ENCODE measurements around the gene FBN2. TPM values are rescaled to one million over a fixed set of nuclear protein-coding genes. Genes with fewer than 3 reads are reported as not detected.
"Not testable (repeated sequence)": the region's sequence is repeated elsewhere in the genome, so short reads cannot be mapped to it uniquely, and the experiment has no call there.

Gene FBN2
- total RNA-seq, 1 donor from 2014 or later, result 1,151 TPM

DNA sequence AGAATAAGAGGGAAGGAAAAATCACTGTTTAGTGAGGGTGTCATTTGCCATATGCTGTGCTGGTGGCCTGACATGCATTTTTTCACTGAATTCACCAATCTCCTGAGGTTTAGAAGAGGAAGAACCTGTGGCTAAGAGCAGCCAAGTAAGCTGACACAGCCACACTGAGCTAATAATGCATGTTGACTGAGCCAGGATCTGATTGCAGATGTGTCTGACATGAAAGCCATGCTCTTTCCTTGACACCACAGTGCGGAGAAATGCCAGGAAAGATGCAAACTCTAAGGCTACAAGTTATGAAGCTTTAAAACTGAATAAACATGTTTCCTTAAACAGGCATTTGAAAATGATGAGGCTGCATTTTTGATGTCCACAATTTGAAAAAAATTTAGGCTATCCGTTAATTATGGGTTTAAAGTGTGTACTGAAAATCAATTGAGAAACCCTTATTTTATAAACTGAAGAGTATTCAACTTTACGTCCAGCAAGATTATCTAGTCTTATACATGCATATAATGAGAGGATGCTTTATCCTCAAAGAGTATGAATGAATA, 208.6 kb downstream of the FBN2 start:
- Mint-ChIP-seq H3K4me1 (ENCODE audit: unreplicated experiment) (no peaks in the 10 kb centered on the region), H3K27ac (ENCODE audit: unreplicated experiment) (no peak overlapping the region), H3K9me3 (ENCODE audit: unreplicated experiment) (no peaks in the 10 kb centered on the region), H3K36me3 (ENCODE audit: unreplicated experiment) (peaks cover 91% of the 10 kb centered on the region), H3K27me3 (ENCODE audit: unreplicated experiment) (no peaks in the 10 kb centered on the region), H3K4me3 (ENCODE audit: unreplicated experiment) (no peak overlapping the region)
- TF ChIP-seq, protein P1, sequence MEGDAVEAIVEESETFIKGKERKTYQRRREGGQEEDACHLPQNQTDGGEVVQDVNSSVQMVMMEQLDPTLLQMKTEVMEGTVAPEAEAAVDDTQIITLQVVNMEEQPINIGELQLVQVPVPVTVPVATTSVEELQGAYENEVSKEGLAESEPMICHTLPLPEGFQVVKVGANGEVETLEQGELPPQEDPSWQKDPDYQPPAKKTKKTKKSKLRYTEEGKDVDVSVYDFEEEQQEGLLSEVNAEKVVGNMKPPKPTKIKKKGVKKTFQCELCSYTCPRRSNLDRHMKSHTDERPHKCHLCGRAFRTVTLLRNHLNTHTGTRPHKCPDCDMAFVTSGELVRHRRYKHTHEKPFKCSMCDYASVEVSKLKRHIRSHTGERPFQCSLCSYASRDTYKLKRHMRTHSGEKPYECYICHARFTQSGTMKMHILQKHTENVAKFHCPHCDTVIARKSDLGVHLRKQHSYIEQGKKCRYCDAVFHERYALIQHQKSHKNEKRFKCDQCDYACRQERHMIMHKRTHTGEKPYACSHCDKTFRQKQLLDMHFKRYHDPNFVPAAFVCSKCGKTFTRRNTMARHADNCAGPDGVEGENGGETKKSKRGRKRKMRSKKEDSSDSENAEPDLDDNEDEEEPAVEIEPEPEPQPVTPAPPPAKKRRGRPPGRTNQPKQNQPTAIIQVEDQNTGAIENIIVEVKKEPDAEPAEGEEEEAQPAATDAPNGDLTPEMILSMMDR (IDR thresholded peaks at IDR 0.05), result no peak
- DNase-seq (ENCODE audit: extremely low spot score, unreplicated experiment), result no peak

DNA sequence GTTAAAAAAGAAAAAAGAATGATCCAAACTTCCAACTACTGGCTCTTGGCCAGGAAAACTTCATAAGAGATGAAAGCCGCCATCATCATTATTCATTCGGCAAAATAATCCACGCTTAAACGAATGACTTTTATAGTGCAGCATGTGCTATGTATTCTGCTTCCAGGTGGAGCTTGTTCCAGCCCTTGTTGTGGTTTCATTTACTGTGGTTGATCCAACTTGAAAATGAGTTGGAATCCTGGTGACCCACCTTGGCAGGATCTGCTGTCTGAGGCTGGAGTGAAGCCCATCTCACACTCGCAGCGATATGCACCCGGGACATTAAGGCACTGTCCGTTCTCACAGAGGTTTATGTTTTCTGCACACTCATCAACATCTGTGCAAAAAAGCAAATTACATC, 209.6 kb downstream of the FBN2 start:
- no peak overlapping the region for H3K4me3 Mint-ChIP-seq (ENCODE audit: unreplicated experiment)
- no peak for DNase-seq (ENCODE audit: extremely low spot score, unreplicated experiment)
- H3K4me1 Mint-ChIP-seq (ENCODE audit: unreplicated experiment), result no peaks in the 10 kb centered on the region
- TF ChIP-seq, protein P1 (IDR thresholded peaks at IDR 0.05), result no peak
- no peak overlapping the region for H3K27ac Mint-ChIP-seq (ENCODE audit: unreplicated experiment)
- H3K27me3 Mint-ChIP-seq (ENCODE audit: unreplicated experiment), result no peaks in the 10 kb centered on the region
- peaks cover 7% of the 10 kb centered on the region for H3K9me3 Mint-ChIP-seq (ENCODE audit: unreplicated experiment)
- H3K36me3 Mint-ChIP-seq (ENCODE audit: unreplicated experiment), result peaks cover 93% of the 10 kb centered on the region

DNA sequence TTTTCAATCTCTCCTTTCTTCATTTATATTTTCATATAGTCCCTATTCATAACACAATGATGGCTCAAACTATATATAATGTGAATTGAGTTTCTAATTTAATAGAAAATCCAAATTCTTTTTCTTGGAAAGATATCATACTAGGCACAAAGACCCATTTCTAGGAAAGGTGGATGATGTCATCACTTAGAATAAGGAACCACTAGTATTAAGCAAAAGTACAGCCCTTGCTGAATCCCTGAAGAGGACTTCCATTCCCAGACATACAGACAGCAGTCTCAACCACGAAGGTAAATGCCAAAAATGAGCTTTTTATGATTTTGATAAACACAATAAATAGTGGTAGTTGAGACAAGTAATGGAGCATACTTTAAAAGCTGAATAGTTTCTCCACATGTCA, 210.0 kb downstream of the FBN2 start:
- H3K27ac Mint-ChIP-seq (ENCODE audit: unreplicated experiment), result peak overlapping the region; percentile 12
- peaks cover 7% of the 10 kb centered on the region for H3K9me3 Mint-ChIP-seq (ENCODE audit: unreplicated experiment)
- H3K36me3 Mint-ChIP-seq (ENCODE audit: unreplicated experiment), result peaks cover 95% of the 10 kb centered on the region
- H3K4me1 Mint-ChIP-seq (ENCODE audit: unreplicated experiment), result no peaks in the 10 kb centered on the region
- H3K4me3 Mint-ChIP-seq (ENCODE audit: unreplicated experiment), result no peak overlapping the region
- no peak for DNase-seq (ENCODE audit: extremely low spot score, unreplicated experiment)
- no peaks in the 10 kb centered on the region for H3K27me3 Mint-ChIP-seq (ENCODE audit: unreplicated experiment)
- TF ChIP-seq, protein P1 (IDR thresholded peaks at IDR 0.05), result no peak

DNA sequence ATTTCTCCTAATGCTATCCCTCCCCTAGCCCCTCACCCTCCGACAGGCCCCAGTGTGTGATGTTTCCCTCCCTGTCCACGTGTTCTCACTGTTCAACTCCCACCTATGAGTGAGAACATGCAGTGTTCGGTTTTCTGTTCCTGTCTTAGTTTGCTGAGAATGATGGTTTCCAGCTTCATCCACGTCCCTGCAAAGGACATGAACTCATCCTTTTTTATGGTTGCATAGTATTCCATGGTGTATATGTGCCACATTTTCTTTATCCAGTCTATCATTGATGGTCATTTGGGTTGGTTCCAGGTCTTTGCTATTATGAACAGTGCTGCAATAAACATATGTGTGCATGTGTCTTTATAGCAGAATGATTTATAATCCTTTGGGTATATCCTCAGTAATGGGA, 216.6 kb downstream of the FBN2 start:
- not testable (repeated sequence) for DNase-seq (ENCODE audit: extremely low spot score, unreplicated experiment); H3K4me1 Mint-ChIP-seq (ENCODE audit: unreplicated experiment); H3K27ac Mint-ChIP-seq (ENCODE audit: unreplicated experiment); H3K4me3 Mint-ChIP-seq (ENCODE audit: unreplicated experiment); H3K27me3 Mint-ChIP-seq (ENCODE audit: unreplicated experiment); H3K9me3 Mint-ChIP-seq (ENCODE audit: unreplicated experiment)
- H3K36me3 Mint-ChIP-seq (ENCODE audit: unreplicated experiment), result peaks cover 72% of the 10 kb centered on the region

DNA sequence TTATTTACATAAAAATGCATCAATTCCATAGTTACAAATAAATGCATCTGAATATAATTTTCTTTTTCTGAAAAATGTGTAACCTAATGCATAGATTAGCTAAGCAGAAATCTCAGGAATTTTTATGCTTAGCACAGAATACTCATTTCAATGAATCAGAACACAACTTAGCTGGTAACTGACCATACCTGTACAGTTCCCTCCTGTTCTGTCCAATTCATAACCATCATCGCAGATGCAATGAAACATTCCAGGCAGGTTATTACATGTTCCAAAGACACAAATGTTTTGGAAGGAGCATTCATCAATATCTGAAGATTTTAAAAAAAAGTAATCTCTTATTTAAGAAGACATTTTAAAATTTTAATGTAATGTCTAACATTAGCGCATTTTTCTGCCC, 219.4 kb downstream of the FBN2 start:
- no peak overlapping the region for H3K27ac Mint-ChIP-seq (ENCODE audit: unreplicated experiment)
- no peaks in the 10 kb centered on the region for H3K4me1 Mint-ChIP-seq (ENCODE audit: unreplicated experiment)
- no peaks in the 10 kb centered on the region for H3K27me3 Mint-ChIP-seq (ENCODE audit: unreplicated experiment)
- peaks cover 67% of the 10 kb centered on the region for H3K36me3 Mint-ChIP-seq (ENCODE audit: unreplicated experiment)
- TF ChIP-seq, protein P1 (IDR thresholded peaks at IDR 0.05), result no peak
- H3K4me3 Mint-ChIP-seq (ENCODE audit: unreplicated experiment), result no peak overlapping the region
- DNase-seq (ENCODE audit: extremely low spot score, unreplicated experiment), result no peak
- H3K9me3 Mint-ChIP-seq (ENCODE audit: unreplicated experiment), result peaks cover under 1% of the 10 kb centered on the region

DNA sequence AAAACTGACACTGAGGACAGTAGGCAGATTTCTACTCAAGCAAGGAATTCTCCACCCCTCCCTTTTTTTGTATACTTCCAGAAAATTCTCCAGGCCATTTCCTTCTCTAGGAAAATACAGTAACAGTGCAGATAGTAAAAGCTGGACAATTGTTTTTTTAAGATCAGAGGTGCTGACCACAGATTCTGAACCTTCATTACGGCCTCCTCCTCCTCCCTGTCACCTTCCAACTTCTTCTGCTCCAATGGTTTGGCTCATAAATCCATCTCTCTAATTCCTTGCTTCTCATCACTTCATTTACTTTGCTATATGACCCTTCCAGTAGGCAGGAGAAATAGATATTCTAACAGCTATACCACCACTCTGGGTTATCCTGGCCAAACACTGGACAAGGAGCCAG, 220.6 kb downstream of the FBN2 start:
- Mint-ChIP-seq H3K27me3 (ENCODE audit: unreplicated experiment) (no peaks in the 10 kb centered on the region), H3K4me3 (ENCODE audit: unreplicated experiment) (no peak overlapping the region)

More for the DNA sequence above, 220.6 kb downstream of the FBN2 start:
- H3K27ac Mint-ChIP-seq (ENCODE audit: unreplicated experiment), result no peak overlapping the region
- H3K9me3 Mint-ChIP-seq (ENCODE audit: unreplicated experiment), result no peaks in the 10 kb centered on the region
- H3K36me3 Mint-ChIP-seq (ENCODE audit: unreplicated experiment), result peaks cover 63% of the 10 kb centered on the region
- H3K4me1 Mint-ChIP-seq (ENCODE audit: unreplicated experiment), result no peaks in the 10 kb centered on the region
- TF ChIP-seq, protein P1 (IDR thresholded peaks at IDR 0.05), result no peak
- DNase-seq (ENCODE audit: extremely low spot score, unreplicated experiment), result no peak
